ENCODE data around the gene ELMOD3.
"Not testable (repeated sequence)": the region's sequence is repeated elsewhere in the genome, so short reads cannot be mapped to it uniquely, and the experiment has no call there.

DNA sequence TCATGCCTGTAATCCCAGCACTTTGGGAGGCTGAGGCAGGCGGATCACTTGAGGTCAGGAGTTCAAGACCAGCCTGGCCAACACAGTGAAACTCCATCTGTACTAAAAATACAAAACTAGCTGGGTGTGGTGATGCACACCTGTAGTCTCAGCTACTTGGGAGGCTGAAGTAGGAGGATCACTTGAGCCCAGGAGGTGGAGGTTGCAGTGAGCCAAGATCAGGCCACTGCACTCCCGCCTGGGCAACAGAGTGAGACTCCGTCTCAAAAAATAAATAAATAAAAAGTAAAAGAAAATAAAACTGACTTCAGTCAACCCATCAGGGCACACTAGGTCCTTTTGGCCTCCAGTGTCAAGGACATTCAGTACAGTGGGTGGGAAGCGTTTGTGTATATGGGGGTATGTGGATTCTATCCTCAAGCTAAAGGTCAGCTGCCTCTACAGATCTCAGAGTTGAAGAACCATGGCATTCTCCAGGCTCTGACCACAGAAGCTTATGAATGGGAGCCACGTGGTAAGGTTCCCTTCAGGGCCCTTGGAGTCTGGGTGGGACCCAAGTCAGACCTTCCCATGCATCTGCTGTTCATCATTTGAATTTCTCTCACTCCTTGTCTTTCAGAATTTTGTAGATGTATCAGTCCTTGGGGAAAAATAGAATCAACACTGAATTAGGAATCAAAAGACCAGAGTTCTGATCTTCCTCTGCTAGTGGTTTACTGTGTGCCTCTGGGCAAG is 8.3 kb downstream of the ELMOD3 start:
- TF ChIP-seq SP1 (CRISPR knock-in tag; conservative IDR thresholded peaks at IDR 0.05); TP53 (CRISPR knock-in tag; IDR thresholded peaks at IDR 0.05); NFATC4 (CRISPR knock-in tag; IDR thresholded peaks at IDR 0.05); TCF7 (CRISPR knock-in tag; IDR thresholded peaks at IDR 0.05; ENCODE audit: low read depth); GABPB1 (CRISPR knock-in tag; IDR thresholded peaks at IDR 0.05); ELF4 (CRISPR knock-in tag; IDR thresholded peaks at IDR 0.05; ENCODE audit: low read depth): not testable (repeated sequence)
- TF ChIP-seq, protein P1, sequence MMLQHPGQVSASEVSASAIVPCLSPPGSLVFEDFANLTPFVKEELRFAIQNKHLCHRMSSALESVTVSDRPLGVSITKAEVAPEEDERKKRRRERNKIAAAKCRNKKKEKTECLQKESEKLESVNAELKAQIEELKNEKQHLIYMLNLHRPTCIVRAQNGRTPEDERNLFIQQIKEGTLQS (CRISPR knock-in tag; conservative IDR thresholded peaks at IDR 0.05): not testable (repeated sequence)
- TF ChIP-seq, protein P2, sequence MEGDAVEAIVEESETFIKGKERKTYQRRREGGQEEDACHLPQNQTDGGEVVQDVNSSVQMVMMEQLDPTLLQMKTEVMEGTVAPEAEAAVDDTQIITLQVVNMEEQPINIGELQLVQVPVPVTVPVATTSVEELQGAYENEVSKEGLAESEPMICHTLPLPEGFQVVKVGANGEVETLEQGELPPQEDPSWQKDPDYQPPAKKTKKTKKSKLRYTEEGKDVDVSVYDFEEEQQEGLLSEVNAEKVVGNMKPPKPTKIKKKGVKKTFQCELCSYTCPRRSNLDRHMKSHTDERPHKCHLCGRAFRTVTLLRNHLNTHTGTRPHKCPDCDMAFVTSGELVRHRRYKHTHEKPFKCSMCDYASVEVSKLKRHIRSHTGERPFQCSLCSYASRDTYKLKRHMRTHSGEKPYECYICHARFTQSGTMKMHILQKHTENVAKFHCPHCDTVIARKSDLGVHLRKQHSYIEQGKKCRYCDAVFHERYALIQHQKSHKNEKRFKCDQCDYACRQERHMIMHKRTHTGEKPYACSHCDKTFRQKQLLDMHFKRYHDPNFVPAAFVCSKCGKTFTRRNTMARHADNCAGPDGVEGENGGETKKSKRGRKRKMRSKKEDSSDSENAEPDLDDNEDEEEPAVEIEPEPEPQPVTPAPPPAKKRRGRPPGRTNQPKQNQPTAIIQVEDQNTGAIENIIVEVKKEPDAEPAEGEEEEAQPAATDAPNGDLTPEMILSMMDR (IDR thresholded peaks at IDR 0.05): not testable (repeated sequence)
- TF ChIP-seq, protein P3, sequence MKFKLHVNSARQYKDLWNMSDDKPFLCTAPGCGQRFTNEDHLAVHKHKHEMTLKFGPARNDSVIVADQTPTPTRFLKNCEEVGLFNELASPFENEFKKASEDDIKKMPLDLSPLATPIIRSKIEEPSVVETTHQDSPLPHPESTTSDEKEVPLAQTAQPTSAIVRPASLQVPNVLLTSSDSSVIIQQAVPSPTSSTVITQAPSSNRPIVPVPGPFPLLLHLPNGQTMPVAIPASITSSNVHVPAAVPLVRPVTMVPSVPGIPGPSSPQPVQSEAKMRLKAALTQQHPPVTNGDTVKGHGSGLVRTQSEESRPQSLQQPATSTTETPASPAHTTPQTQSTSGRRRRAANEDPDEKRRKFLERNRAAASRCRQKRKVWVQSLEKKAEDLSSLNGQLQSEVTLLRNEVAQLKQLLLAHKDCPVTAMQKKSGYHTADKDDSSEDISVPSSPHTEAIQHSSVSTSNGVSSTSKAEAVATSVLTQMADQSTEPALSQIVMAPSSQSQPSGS (CRISPR knock-in tag; IDR thresholded peaks at IDR 0.05; ENCODE audit: borderline replicate concordance, low read depth): not testable (repeated sequence)
- TF ChIP-seq, protein P4, sequence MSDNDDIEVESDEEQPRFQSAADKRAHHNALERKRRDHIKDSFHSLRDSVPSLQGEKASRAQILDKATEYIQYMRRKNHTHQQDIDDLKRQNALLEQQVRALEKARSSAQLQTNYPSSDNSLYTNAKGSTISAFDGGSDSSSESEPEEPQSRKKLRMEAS (CRISPR knock-in tag; IDR thresholded peaks at IDR 0.05): not testable (repeated sequence)
